G401 (cell line): ENCODE data around the gene COMMD1. TPM values are rescaled to one million over a fixed set of nuclear protein-coding genes. Genes with fewer than 3 reads are reported as not detected.
"Not testable (repeated sequence)": the region's sequence is repeated elsewhere in the genome, so short reads cannot be mapped to it uniquely, and the experiment has no call there.

Experiments
- DNase-seq: peaks from one replicate; pipeline ENCODE4 v3.0.0-alpha.2; 2015; ENCODE audit warnings: low spot score
- in situ Hi-C: cut with HindIII; loops from 2 replicates; pipeline ENCODE4 v1.10.0; 2016; ENCODE audit warnings: low sequenced_read_pairs, mixed read lengths
- total RNA-seq: library from RNA; depleted of rRNA; stranded (reverse); fragments of >200 nt; shearing (Covaris generic); gene quantifications from 2 replicates; pipeline ENCODE4 v1.2.3, GENCODE V29; 2014; rRNA removed

The COMMD1 gene
- 56.9 and 57.2 TPM in 2 replicates for total RNA-seq

GRCh38 chr2:61905372-61906185 is at the start of gene COMMD1:
Gene COMMD1 (plus strand): TSS chr2:61905674. CDS start chr2:61905679, 5 bp downstream.
- in situ Hi-C loops, result no loop called here
- peak; percentile 86 for DNase-seq

GRCh38 chr2:61857224-61857623 is 48.2 kb upstream of the COMMD1 start:
- no peak for DNase-seq
- in situ Hi-C loops, result no loop called here

- in situ Hi-C loops, result no loop called here
- DNase-seq, result no peak
Measured at GRCh38 chr2:61862085-61862484, 43.4 kb upstream of the COMMD1 start.

DNA sequence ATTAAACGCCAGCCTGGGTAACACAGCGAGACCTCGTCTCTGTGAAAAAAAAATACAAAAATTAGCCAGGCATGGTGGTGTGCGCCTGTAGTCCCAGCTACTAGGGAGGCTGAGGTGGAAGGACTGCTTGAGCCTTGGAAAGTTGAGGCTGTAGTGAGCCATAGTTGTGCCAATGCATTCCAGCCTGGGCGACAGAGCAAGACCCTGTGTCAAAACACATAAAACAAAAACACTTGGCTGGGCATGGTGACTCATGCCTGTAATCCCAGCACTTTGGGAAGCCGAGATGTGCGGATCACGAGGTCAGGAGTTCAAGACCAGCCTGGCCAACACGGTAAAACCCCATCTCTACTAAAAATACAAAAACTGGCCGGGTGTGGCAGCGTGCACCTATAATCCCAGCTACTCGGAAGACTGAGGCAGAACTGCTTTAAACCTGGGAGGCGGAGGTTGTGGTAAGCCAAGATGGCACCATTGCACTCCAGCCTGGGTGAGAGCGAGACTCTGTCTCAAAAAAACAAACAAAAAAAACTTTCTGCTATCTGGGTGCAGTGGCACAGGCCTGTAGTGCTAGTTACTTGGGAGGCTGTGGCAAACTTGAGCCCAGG is 38.9 kb upstream of the COMMD1 start:
- in situ Hi-C loops, DNase-seq: not testable (repeated sequence)

GRCh38 chr2:61876400-61876799 is 29.1 kb upstream of the COMMD1 start:
- in situ Hi-C loops, result no loop called here

DNA sequence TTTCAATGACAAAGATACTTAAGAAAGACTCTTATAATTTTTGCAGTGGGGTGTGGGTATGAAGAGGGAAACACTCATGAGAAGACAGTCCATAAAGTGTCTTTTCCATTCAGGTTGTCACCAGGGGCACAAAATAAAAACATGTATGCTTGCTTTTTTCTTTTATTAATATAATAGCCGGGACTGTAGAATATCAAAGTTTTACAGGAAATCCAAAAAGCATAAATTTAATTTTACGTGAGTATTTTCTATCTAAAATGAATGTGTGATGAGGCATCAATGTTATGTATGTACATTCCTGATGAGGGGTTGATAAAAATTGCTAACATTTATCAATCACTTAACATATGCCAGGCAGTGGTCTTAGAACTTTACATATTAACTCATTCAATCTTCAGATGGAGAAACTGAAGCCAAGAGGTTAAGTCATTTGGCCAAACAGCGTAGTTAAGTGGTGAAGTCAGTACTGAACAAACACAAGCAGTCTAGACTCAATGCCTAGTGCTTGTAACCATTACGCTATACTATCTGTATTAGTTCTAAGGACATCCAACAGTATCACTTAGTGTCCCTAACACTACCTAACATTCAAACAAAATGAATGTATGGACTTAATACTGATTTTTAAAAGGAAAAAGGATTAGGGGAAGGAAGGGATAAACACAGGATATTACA is 27.8 kb upstream of the COMMD1 start:
- in situ Hi-C loops, result no loop called here
- no peak for DNase-seq

More at GRCh38 chr2:61876400-61876799, 29.1 kb upstream of the COMMD1 start:
- no peak for DNase-seq

GRCh38 chr2:61878761-61879160 is 26.7 kb upstream of the COMMD1 start:
- no peak for DNase-seq
- in situ Hi-C loops, result no loop called here

DNA sequence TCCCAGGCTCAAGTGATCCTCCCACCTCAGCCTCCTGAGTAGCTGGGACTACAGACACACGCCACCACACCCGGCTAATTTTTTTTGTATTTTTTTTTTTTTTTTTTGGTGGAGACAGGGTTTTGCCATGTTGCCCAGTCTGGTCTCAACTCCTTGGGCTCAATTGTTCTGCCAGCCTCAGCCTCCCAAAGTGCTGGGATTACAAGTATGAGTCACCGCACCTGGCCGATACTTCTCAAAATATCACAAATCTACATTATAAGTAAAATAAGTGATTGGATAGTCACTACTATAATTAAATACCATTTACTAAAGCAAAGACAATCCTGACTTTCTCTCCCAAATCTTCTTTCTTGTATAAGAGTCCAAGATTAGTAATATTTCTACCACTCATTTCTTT is 26.1 kb upstream of the COMMD1 start:
- in situ Hi-C loops, DNase-seq: not testable (repeated sequence)

DNA sequence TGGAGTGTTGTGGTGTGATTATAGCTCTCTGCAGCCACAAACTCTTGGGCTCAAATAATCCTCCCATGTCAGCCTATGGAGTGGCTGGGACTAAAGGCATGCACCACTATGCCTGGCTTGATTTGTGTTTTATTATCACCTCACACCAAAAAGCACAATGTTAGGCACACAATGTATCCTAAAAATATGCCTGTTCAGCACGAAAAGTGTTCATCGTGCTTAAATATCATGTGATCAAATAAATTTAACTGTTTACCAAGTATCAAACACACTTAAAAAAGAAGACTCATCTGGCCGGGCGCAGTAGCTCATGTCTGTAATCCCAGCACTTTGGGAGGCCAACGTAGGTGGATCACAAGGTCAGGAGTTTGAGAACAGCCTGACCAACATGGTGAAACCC is 22.6 kb upstream of the COMMD1 start:
- in situ Hi-C loops, result no loop called here

DNA sequence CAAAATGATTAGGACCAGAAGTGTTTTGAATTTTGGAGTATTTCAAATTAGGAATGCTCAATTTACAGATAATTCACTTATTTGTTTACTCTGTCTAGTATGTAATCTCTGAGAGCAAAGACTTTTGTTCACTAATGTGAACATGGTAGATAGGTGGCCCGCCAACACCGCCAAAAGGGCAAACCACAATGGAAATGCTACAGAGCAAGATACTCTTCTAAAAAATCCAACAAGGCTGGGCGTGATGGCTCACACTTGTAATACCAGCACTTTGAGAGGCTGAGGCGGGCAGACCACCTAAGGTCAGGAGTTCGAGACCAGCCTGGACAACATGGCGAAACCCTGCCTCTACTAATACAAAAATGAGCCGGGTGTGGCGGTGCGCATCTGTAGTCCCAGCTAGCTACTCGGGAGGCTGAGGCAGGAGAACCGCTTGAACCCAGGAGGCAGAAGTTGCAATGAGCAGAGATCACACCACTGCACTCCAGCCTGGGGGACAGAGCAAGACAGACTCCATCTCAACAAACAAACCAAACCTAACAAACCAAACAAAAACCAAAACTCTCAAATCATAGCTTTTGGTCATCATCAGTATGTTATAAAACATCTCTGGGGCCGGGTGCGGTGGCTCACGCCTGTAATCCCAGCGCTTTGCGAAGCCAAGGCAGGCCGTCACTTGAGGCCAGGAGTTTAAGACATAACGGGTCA is 19.4 kb upstream of the COMMD1 start:
- no peak for DNase-seq
- in situ Hi-C loops, result no loop called here

More for the DNA sequence above, 22.6 kb upstream of the COMMD1 start:
- no peak for DNase-seq

GRCh38 chr2:61887717-61888266 is 17.7 kb upstream of the COMMD1 start:
- DNase-seq, result no peak
- in situ Hi-C loops, result no loop called here

- DNase-seq, result peak; percentile 84
- in situ Hi-C loops, result no loop called here
Measured at GRCh38 chr2:61888267-61889055, 17.0 kb upstream of the COMMD1 start, which contains the start of gene CCT4. Gene CCT4 (minus strand): TSS chr2:61888656. CDS start chr2:61888507, 149 bp downstream.

DNA sequence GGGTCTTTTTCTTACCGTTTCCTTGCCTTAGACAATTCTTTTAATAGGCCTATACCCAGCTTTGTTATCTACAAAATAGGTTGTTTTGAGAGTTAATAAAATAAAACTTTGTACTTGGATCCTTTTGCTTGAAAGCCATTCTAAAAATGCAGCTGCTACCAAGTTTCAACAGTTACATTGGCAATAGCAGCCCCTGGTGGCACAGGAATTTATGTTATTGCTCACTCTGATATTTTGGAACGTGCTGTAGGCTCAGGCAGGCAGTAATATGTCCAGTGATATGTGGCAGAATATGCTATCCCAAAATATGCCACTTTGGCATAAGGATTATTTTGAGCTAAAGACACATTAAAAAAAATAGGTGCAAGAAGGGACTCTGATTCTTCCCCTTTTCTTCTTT is 6.7 kb upstream of the COMMD1 start:
- no peak for DNase-seq
- in situ Hi-C loops, result no loop called here

- in situ Hi-C loops, result no loop called here
- no peak for DNase-seq
Measured at GRCh38 chr2:61900281-61900680, 5.2 kb upstream of the COMMD1 start.

DNA sequence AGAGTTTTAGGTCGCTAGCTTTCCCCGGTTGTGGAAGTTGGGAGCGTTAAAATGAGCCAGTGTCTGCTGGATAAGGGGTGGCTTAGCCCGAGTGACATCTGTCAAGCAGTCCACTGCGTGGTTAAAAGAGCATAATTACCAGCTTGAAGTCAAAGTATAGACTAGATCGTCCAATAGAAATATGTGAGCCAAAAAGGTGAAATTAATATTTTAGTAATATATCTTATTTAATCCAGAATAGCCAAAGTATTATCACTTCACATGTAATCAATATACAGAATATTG is 654 bp downstream of the COMMD1 start:
- in situ Hi-C loops, result no loop called here
- no peak for DNase-seq

GRCh38 chr2:61909116-61909515 is 3.6 kb downstream of the COMMD1 start:
- in situ Hi-C loops, result no loop called here
- no peak for DNase-seq

- no peak for DNase-seq
- in situ Hi-C loops, result no loop called here
Measured at GRCh38 chr2:61910603-61911002, 5.1 kb downstream of the COMMD1 start.

DNA sequence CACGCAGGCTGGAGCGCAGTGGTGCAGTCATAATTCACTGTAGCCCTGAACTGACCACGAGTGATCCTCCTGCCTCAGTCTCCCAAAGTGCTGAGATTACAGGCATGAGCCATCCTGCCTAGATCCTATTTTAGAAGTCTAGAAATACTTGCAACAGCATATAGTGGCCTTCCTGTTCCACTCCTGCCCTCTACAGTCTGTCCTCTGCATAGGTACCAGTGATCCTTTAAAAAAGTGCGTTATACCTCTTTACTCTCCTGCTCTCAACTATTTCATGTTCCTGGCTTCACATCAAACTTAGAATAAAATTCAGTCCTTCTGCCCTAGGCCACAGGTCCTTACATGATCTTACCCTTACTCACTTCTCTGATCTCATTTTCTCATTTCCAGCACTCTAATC is 6.0 kb downstream of the COMMD1 start:
- in situ Hi-C loops, result no loop called here
- DNase-seq, result no peak

GRCh38 chr2:61914794-61915193 is 9.3 kb downstream of the COMMD1 start:
- DNase-seq, in situ Hi-C loops: not testable (repeated sequence)
